Duodenal mucosa (tissue), 2 donors: ENCODE measurements around the gene C5orf46.

Experiments used
- H3K27ac ChIP-seq: one replicate; pipeline ENCODE4 v1.7.0; 2013; ENCODE audit warnings: low read depth, low read length
- H3K27me3 ChIP-seq, 2 donors: one replicate each; pipeline ENCODE4 v1.7.0; 2013; ENCODE audit warnings: low read length in 2 of 2, control low read depth in 1 of 2; ENCODE audit not compliant: insufficient read depth in 2 of 2, control insufficient read depth in 1 of 2
- H3K36me3 ChIP-seq, 2 donors: one replicate each; pipeline ENCODE4 v1.7.0; 2013; ENCODE audit warnings: low read length in 2 of 2, control low read depth in 1 of 2; ENCODE audit not compliant: insufficient read depth in 2 of 2, control insufficient read depth in 1 of 2
- H3K4me1 ChIP-seq, 2 donors: one replicate each; pipeline ENCODE4 v1.7.0; 2013; ENCODE audit warnings: low read length in 2 of 2, control low read depth in 1 of 2; ENCODE audit not compliant: insufficient read depth in 2 of 2, control insufficient read depth in 1 of 2
- H3K4me3 ChIP-seq, 2 donors: one replicate each; pipeline ENCODE4 v1.7.0; 2013; ENCODE audit warnings: low read length in 2 of 2, low read depth in 1 of 2
- H3K9ac ChIP-seq, 2 donors: one replicate each; pipeline ENCODE4 v1.7.0; 2013; ENCODE audit warnings: low read length in 2 of 2, low read depth in 1 of 2
- H3K9me3 ChIP-seq, 2 donors: one replicate each; pipeline ENCODE4 v1.7.0; 2013; ENCODE audit warnings: low read length in 2 of 2, control low read depth in 1 of 2; ENCODE audit not compliant: control insufficient read depth in 1 of 2

The C5orf46 gene

GRCh38 chr5:147849226-147849625, 57.1 kb downstream of the C5orf46 start:
- Histone ChIP-seq H3K27ac (no peak overlapping the region), H3K9me3 (no peaks in the 10 kb centered on the region), H3K9ac (no peak overlapping the region), H3K27me3 (no peaks in the 10 kb centered on the region), H3K4me3 (no peak overlapping the region), H3K36me3 (no peaks in the 10 kb centered on the region), H3K4me1 (no peaks in the 10 kb centered on the region)

GRCh38 chr5:147845618-147846017, 60.7 kb downstream of the C5orf46 start:
- H3K4me3 ChIP-seq = no peak overlapping the region
- H3K27me3 ChIP-seq = no peaks in the 10 kb centered on the region
- no peaks in the 10 kb centered on the region for H3K36me3 ChIP-seq
- no peak overlapping the region for H3K27ac ChIP-seq
- H3K9me3 ChIP-seq = no peaks in the 10 kb centered on the region
- no peak overlapping the region for H3K9ac ChIP-seq
- no peaks in the 10 kb centered on the region for H3K4me1 ChIP-seq

GRCh38 chr5:147844846-147845245, 61.5 kb downstream of the C5orf46 start:
- Histone ChIP-seq H3K9ac (no peak overlapping the region), H3K27me3 (no peaks in the 10 kb centered on the region), H3K4me1 (no peaks in the 10 kb centered on the region), H3K9me3 (no peaks in the 10 kb centered on the region), H3K36me3 (no peaks in the 10 kb centered on the region), H3K27ac (no peak overlapping the region), H3K4me3 (no peak overlapping the region)

GRCh38 chr5:147842869-147843268, 63.5 kb downstream of the C5orf46 start:
- Histone ChIP-seq H3K9me3 (no peaks in the 10 kb centered on the region), H3K36me3 (no peaks in the 10 kb centered on the region)

More at GRCh38 chr5:147842869-147843268, 63.5 kb downstream of the C5orf46 start:
- Histone ChIP-seq H3K4me1 (peaks cover 7 to 8% of the 10 kb centered on the region in 2 donors), H3K9ac (no peak overlapping the region), H3K27ac (no peak overlapping the region), H3K27me3 (no peaks in the 10 kb centered on the region), H3K4me3 (no peak overlapping the region)
